Endometrial microvascular endothelial cells (primary cell): ENCODE measurements around the gene NELFCD. TPM values are rescaled to one million over a fixed set of nuclear protein-coding genes. Genes with fewer than 3 reads are reported as not detected.
"Not testable (repeated sequence)": the region's sequence is repeated elsewhere in the genome, so short reads cannot be mapped to it uniquely, and the experiment has no call there.

Experiments
- in situ Hi-C: cut with HindIII; loops from 2 replicates; pipeline ENCODE4 v1.10.0; 2017; ENCODE audit warnings: low sequenced_read_pairs, low pct_unique_long_range_greater_than_20kb; ENCODE audit errors: inconsistent ontology term
- total RNA-seq: library from RNA; depleted of rRNA; stranded (reverse); fragments of >200 nt; gene quantifications from one replicate; pipeline ENCODE4 v1.2.3, GENCODE V29; 2015; ENCODE audit errors: inconsistent ontology term

The NELFCD gene
- total RNA-seq, 1 donor from 2014 or later = 63.8 TPM

GRCh38 chr20:58970146-58970545, 10.9 kb upstream of the NELFCD start:
- in situ Hi-C loops = no loop called here

GRCh38 chr20:58971429-58971828, 9.6 kb upstream of the NELFCD start:
- in situ Hi-C loops = no loop called here

GRCh38 chr20:58973179-58973578, 7.9 kb upstream of the NELFCD start:
- in situ Hi-C loops = no loop called here

- in situ Hi-C loops = no loop called here
These were observed 7.2 kb upstream of the NELFCD start for GRCh38 chr20:58973866-58974265.

- in situ Hi-C loops = no loop called here
These were observed 5.7 kb upstream of the NELFCD start for GRCh38 chr20:58975353-58975752.

- in situ Hi-C loops = no loop called here
These were observed 4.9 kb upstream of the NELFCD start for GRCh38 chr20:58976061-58976730.

GRCh38 chr20:58978351-58979190, 2.5 kb upstream of the NELFCD start:
- in situ Hi-C loops = no loop called here

- in situ Hi-C loops = no loop called here
These were observed 740 bp downstream of the NELFCD start for GRCh38 chr20:58981628-58982364.

GRCh38 chr20:58982406-58983114, 1.5 kb downstream of the NELFCD start:
- in situ Hi-C loops = no loop called here

GRCh38 chr20:58983115-58983468, 2.0 kb downstream of the NELFCD start:
- in situ Hi-C loops = not testable (repeated sequence)

- in situ Hi-C loops = no loop called here
These were observed 3.6 kb downstream of the NELFCD start for GRCh38 chr20:58984691-58985090.

GRCh38 chr20:58985656-58986055, 4.6 kb downstream of the NELFCD start:
- in situ Hi-C loops = no loop called here

- in situ Hi-C loops = no loop called here
These were observed 5.4 kb downstream of the NELFCD start for GRCh38 chr20:58986286-58986967.

GRCh38 chr20:58986968-58987517, 6.0 kb downstream of the NELFCD start:
- in situ Hi-C loops = no loop called here

GRCh38 chr20:58987790-58988564, 6.9 kb downstream of the NELFCD start:
- in situ Hi-C loops = no loop called here

GRCh38 chr20:58988565-58988882, 7.5 kb downstream of the NELFCD start:
- in situ Hi-C loops = no loop called here

- in situ Hi-C loops = no loop called here
These were observed 8.1 kb downstream of the NELFCD start for GRCh38 chr20:58989196-58989595.
